HG03521 (cell line): ENCODE data around the gene SERPINB7.

Source experiments
- ATAC-seq: cut with Tn5 transposase; IDR thresholded peaks from one replicate; pipeline ENCODE4 v1.9.1; 2021; ENCODE audit warnings: mild to moderate bottlenecking, moderate library complexity; ENCODE audit not compliant: unreplicated experiment

The SERPINB7 gene

DNA sequence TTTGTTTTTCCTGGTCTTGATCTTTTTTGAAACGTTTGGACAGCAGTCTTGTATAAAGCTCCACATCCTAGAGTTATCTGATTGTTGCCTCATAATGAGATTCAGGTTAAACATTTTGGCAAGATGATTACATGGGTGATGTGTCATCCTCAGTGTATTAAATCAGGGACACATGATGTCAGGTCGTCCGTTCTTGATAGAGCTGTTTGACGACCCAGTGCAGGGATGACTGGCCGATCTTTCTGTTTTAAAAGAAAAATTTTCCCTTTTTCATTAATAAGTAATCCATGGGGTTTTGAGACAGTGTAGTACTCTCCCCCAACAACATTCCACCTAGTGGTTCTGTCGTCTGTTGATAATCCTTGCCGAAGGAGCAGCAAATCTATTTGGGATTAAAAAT, 67.8 kb downstream of the SERPINB7 start:
- no peak for ATAC-seq

DNA sequence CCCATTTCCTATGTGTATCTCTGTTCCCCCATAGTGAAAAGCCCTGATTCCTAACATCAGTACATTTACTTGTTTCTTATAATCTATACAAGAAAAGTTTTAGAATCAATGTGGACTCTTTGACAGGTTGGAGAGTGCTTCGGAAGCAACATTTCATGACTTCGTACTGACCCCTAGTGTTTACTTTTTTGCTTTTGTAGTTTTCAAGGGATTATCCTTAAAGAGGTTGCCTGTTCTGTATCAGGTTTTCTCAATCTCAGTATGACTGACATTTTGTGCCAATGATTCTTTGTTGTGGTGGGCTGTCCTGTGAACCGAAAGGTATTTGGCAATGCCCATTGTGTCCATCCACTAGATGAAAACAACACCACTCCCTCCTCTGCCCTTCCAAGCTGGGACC, 69.0 kb downstream of the SERPINB7 start:
- ATAC-seq: peak; percentile 58

DNA sequence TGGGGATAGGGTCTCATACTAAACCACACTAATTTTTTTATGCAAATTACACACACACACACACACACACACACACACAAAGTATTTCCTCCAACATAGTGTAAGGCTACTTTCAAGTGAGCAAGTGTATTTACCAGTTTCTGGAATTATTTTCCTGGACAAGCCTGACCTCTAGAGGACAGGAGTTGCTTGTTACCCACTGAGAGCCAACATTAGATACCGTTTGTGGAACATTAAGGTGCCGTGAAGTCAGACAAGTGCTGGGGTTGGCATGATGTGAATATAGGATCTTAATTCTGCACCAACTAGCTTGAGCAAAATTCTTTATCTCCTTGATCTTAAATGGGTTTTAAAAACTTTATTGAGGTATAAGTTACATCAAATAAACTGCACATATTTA, 72.9 kb downstream of the SERPINB7 start:
- ATAC-seq: peak; percentile 56

DNA sequence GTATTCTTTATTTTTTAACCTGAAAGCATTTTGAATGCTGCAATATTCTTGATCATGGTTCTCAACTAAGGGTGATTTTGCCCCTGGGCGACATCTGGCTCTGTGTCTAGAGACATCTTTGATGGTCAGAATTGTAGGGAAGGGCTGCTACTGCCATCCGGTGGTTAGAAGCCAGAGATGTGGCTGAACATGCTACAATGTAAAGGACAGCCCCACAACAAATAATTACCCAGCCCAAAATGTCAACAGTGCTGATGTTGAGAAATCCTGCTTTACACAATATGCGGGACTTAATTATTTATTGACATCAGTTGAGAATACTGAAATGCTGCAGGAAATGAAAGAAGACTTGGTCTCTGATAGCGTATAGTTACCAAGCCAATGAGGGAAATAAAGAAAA, 74.8 kb downstream of the SERPINB7 start:
- no peak for ATAC-seq

DNA sequence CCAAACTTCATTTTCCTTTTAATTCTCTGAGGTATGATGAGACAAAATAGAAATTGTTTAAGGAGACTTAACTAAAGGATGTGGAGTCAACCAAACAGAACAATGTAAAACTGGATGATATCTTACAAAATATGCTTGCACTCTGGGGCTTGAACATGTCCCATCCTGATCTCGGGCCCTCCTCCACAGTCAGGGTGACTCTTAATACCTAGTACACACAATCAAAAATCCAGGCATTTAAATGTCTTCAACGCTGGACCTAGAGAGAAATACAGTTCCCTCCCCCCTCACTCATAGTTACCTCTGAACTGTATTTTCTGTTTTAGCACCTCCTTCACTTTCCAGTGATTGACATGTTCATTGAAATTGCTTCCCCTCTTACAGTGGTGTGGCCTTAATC, 75.4 kb downstream of the SERPINB7 start:
- no peak for ATAC-seq
